SK-N-SH (cell line): ENCODE measurements around the gene DNAH14.

Experiments used
- EP300 ChIP-seq, 2 experiments: IDR thresholded peaks; 2 replicates each; pipeline versions ENCODE4 v1.4.0 to v1.6.1; 2012; ENCODE audit warnings: borderline replicate concordance in 1 of 2, low read depth in 1 of 2, low read length in 1 of 2
- JUND ChIP-seq: IDR thresholded peaks from 2 replicates; pipeline ENCODE4 v1.4.0; 2012
- NFIC ChIP-seq: IDR thresholded peaks from 2 replicates; pipeline ENCODE4 v1.4.0; 2012; ENCODE audit warnings: borderline replicate concordance
- NRF1 ChIP-seq: IDR thresholded peaks from 2 replicates; pipeline ENCODE4 v1.6.1; 2012; ENCODE audit warnings: low read depth, mild to moderate bottlenecking, low read length
- POLR2AphosphoS5 ChIP-seq: IDR thresholded peaks from 2 replicates; pipeline ENCODE4 v1.6.1; 2012; ENCODE audit warnings: low read depth, low read length
- RFX5 ChIP-seq: IDR thresholded peaks from 2 replicates; pipeline ENCODE4 v1.6.1; 2012; ENCODE audit warnings: mild to moderate bottlenecking, improper control_type of control experiment, low read length
- TCF12 ChIP-seq: IDR thresholded peaks from 2 replicates; pipeline ENCODE4 v1.4.0; 2012
- TF ChIP-seq, protein P1 (sequence below): fragments of 200-600 bp; sonication (generic); IDR thresholded peaks from 2 replicates; pipeline ENCODE4 v1.6.1; 2017; ENCODE audit warnings: antibody characterized with exemption, mild to moderate bottlenecking, moderate library complexity
- TF ChIP-seq, protein P2 (sequence below): IDR thresholded peaks from 2 replicates; pipeline ENCODE4 v1.6.1; 2012; ENCODE audit warnings: mild to moderate bottlenecking, low read depth, low read length, moderate library complexity
- TF ChIP-seq, protein P3 (sequence below): IDR thresholded peaks from 2 replicates; pipeline ENCODE4 v1.4.0; 2012; ENCODE audit warnings: low read depth
- TF ChIP-seq, protein P4 (sequence below): IDR thresholded peaks from 2 replicates; pipeline ENCODE4; 2012
- TF ChIP-seq, protein P5 (sequence below): IDR thresholded peaks from 2 replicates; pipeline ENCODE4 v1.4.0; 2012; ENCODE audit warnings: low read depth, borderline replicate concordance

DNA sequence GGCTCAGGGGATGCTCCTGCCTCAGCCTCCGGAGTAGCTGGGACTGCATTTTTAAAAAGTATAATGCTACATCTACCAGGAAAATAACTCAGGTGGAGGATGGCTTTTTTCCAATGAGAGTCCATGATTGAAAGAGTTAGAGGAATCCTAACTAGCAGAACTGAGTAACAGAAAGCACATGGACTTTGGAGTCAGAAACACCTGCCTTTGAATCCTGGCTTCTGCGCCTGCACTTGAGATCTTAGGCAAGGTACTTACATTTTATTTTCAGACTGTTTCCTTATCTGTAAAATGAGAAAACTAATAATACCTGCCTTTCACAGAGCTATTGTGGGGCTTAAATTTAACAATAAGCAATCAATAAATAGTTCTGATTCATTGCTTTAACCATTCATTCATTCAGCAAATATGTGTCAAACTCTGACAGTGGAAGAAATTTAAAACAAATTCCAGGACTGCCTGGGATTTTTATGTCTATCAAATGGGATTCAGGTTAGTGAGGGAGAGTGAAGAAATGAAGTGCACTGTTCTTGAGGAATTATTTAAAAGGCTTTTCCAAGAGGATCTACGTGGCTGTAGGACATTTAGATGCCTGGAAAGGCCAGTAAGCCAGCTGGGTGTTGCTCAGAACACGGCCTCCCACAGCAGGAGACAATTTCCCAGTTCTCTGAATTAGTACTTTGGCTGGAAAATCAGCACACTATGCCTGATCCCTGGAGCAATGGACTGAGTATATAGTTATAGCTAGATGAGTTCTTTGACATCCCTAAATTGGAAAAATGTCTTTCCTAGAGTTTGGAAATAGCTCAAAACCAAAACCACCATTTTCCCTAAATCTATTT is 511.1 kb downstream of the DNAH14 start:
- TF ChIP-seq, protein P1, sequence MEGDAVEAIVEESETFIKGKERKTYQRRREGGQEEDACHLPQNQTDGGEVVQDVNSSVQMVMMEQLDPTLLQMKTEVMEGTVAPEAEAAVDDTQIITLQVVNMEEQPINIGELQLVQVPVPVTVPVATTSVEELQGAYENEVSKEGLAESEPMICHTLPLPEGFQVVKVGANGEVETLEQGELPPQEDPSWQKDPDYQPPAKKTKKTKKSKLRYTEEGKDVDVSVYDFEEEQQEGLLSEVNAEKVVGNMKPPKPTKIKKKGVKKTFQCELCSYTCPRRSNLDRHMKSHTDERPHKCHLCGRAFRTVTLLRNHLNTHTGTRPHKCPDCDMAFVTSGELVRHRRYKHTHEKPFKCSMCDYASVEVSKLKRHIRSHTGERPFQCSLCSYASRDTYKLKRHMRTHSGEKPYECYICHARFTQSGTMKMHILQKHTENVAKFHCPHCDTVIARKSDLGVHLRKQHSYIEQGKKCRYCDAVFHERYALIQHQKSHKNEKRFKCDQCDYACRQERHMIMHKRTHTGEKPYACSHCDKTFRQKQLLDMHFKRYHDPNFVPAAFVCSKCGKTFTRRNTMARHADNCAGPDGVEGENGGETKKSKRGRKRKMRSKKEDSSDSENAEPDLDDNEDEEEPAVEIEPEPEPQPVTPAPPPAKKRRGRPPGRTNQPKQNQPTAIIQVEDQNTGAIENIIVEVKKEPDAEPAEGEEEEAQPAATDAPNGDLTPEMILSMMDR: no peak
- no peak for TF ChIP-seq EP300 (IDR thresholded peaks at IDR 0.05; ENCODE audit: borderline replicate concordance in 1 of 2, low read depth in 1 of 2, low read length in 1 of 2)
- TF ChIP-seq RFX5: no peak
- TF ChIP-seq, protein P2, sequence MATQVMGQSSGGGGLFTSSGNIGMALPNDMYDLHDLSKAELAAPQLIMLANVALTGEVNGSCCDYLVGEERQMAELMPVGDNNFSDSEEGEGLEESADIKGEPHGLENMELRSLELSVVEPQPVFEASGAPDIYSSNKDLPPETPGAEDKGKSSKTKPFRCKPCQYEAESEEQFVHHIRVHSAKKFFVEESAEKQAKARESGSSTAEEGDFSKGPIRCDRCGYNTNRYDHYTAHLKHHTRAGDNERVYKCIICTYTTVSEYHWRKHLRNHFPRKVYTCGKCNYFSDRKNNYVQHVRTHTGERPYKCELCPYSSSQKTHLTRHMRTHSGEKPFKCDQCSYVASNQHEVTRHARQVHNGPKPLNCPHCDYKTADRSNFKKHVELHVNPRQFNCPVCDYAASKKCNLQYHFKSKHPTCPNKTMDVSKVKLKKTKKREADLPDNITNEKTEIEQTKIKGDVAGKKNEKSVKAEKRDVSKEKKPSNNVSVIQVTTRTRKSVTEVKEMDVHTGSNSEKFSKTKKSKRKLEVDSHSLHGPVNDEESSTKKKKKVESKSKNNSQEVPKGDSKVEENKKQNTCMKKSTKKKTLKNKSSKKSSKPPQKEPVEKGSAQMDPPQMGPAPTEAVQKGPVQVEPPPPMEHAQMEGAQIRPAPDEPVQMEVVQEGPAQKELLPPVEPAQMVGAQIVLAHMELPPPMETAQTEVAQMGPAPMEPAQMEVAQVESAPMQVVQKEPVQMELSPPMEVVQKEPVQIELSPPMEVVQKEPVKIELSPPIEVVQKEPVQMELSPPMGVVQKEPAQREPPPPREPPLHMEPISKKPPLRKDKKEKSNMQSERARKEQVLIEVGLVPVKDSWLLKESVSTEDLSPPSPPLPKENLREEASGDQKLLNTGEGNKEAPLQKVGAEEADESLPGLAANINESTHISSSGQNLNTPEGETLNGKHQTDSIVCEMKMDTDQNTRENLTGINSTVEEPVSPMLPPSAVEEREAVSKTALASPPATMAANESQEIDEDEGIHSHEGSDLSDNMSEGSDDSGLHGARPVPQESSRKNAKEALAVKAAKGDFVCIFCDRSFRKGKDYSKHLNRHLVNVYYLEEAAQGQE: no peak
- TF ChIP-seq POLR2AphosphoS5: no peak
- no peak for TF ChIP-seq TCF12
- TF ChIP-seq, protein P3, sequence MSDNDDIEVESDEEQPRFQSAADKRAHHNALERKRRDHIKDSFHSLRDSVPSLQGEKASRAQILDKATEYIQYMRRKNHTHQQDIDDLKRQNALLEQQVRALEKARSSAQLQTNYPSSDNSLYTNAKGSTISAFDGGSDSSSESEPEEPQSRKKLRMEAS: no peak
- TF ChIP-seq NFIC: no peak
- no peak for TF ChIP-seq NRF1
- TF ChIP-seq, protein P4, sequence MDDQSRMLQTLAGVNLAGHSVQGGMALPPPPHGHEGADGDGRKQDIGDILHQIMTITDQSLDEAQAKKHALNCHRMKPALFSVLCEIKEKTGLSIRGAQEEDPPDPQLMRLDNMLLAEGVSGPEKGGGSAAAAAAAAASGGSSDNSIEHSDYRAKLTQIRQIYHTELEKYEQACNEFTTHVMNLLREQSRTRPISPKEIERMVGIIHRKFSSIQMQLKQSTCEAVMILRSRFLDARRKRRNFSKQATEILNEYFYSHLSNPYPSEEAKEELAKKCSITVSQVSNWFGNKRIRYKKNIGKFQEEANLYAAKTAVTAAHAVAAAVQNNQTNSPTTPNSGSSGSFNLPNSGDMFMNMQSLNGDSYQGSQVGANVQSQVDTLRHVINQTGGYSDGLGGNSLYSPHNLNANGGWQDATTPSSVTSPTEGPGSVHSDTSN: no peak
- no peak for TF ChIP-seq JUND
- TF ChIP-seq, protein P5, sequence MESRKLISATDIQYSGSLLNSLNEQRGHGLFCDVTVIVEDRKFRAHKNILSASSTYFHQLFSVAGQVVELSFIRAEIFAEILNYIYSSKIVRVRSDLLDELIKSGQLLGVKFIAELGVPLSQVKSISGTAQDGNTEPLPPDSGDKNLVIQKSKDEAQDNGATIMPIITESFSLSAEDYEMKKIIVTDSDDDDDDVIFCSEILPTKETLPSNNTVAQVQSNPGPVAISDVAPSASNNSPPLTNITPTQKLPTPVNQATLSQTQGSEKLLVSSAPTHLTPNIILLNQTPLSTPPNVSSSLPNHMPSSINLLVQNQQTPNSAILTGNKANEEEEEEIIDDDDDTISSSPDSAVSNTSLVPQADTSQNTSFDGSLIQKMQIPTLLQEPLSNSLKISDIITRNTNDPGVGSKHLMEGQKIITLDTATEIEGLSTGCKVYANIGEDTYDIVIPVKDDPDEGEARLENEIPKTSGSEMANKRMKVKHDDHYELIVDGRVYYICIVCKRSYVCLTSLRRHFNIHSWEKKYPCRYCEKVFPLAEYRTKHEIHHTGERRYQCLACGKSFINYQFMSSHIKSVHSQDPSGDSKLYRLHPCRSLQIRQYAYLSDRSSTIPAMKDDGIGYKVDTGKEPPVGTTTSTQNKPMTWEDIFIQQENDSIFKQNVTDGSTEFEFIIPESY: no peak
